Suprapubic skin (tissue), 4 donors: ENCODE measurements around the gene KRTAP17-1. TPM values are rescaled to one million over a fixed set of nuclear protein-coding genes. Genes with fewer than 3 reads are reported as not detected.

Experiments used
- DNase-seq, 2 donors: peaks; one replicate each; pipeline ENCODE4 v3.0.0-alpha.2; 2019; ENCODE audit warnings: low spot score in 2 of 2
- H3K27ac ChIP-seq: fragments of 200-600 bp; sonication (generic); one replicate; pipeline ENCODE4 v1.5.1; 2019
- H3K27me3 ChIP-seq: fragments of 200-600 bp; sonication (generic); one replicate; pipeline ENCODE4 v1.5.1; 2019
- H3K36me3 ChIP-seq: fragments of 200-600 bp; sonication (generic); one replicate; pipeline ENCODE4 v1.5.1; 2019
- H3K4me1 ChIP-seq: fragments of 200-600 bp; sonication (generic); one replicate; pipeline ENCODE4 v1.5.1; 2019
- H3K4me3 ChIP-seq: fragments of 200-600 bp; sonication (generic); one replicate; pipeline ENCODE4 v1.5.1; 2019; ENCODE audit warnings: mild to moderate bottlenecking
- H3K9me3 ChIP-seq: fragments of 200-600 bp; sonication (generic); one replicate; pipeline ENCODE4 v1.5.1; 2019
- EP300 ChIP-seq: sonication (generic); formaldehyde crosslinking; IDR thresholded peaks from one replicate; pipeline ENCODE4 v1.6.1; 2017; ENCODE audit warnings: antibody characterized with exemption
- POLR2A ChIP-seq, 2 donors: fragments of 450-650 bp; IDR thresholded peaks; one replicate each; pipeline ENCODE4 v1.6.1; 2017; ENCODE audit warnings: antibody characterized with exemption in 2 of 2, mild to moderate bottlenecking in 2 of 2, moderate library complexity in 2 of 2
- POLR2AphosphoS5 ChIP-seq, 3 donors: sonication (generic); formaldehyde crosslinking; IDR thresholded peaks; one replicate each; pipeline ENCODE4 v1.6.1; 2017; ENCODE audit warnings: antibody characterized with exemption in 3 of 3
- WGBS: methylation state at CpG from one replicate; pipeline ENCODE4 v1.1.5; 2018; 5-methylcytosine and 5-hydroxymethylcytosine counted together
- total RNA-seq, 4 donors: library from RNA; depleted of rRNA; stranded (reverse); fragments of >200 nt; gene quantifications; one replicate each; pipeline ENCODE4 v1.1.0, GENCODE V29; 2016
- TF ChIP-seq, protein P1 (sequence below), 2 donors: fragments of 200-600 bp in 1 of 2; fragments of 450-650 bp in 1 of 2; sonication (generic) in 1 of 2; IDR thresholded peaks; one replicate each; pipeline ENCODE4 v1.5.1; 2016 to 2019; ENCODE audit warnings: antibody characterized with exemption in 2 of 2, mild to moderate bottlenecking in 1 of 2, moderate library complexity in 1 of 2

Gene KRTAP17-1
- total RNA-seq, 4 donors from 2014 or later = 8.0 to 81.5 (median 24.2) TPM; not detected in 1

DNA sequence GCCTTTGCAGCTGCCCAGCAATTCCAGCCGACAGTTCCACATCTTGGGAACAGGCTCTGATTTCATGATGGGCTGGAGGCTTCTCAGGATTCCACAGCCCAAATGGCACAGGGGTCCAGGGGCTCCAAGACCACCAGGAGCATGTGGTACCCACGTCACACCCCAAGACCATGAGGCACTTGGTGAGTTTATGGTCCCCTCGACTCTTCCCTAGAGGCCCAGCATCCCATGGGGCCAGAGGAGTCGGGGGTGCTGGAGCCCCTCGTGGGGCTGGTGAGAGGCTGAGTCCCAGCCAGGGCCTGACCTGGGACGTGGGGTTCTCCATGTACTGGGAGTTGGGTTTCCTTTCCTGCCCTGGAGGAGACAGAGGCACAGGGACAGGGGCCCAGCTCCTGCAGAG, 10.1 kb upstream of the KRTAP17-1 start:
- DNase-seq = no peak
- Histone ChIP-seq H3K4me1 (peaks cover 4% of the 10 kb centered on the region), H3K27ac (no peak overlapping the region), H3K27me3 (no peaks in the 10 kb centered on the region), H3K9me3 (no peaks in the 10 kb centered on the region), H3K36me3 (no peaks in the 10 kb centered on the region), H3K4me3 (no peak overlapping the region)
- TF ChIP-seq POLR2AphosphoS5 (IDR thresholded peaks at IDR 0.05) (no peak), POLR2A (IDR thresholded peaks at IDR 0.05) (no peak), EP300 (no peak)
- TF ChIP-seq, protein P1, sequence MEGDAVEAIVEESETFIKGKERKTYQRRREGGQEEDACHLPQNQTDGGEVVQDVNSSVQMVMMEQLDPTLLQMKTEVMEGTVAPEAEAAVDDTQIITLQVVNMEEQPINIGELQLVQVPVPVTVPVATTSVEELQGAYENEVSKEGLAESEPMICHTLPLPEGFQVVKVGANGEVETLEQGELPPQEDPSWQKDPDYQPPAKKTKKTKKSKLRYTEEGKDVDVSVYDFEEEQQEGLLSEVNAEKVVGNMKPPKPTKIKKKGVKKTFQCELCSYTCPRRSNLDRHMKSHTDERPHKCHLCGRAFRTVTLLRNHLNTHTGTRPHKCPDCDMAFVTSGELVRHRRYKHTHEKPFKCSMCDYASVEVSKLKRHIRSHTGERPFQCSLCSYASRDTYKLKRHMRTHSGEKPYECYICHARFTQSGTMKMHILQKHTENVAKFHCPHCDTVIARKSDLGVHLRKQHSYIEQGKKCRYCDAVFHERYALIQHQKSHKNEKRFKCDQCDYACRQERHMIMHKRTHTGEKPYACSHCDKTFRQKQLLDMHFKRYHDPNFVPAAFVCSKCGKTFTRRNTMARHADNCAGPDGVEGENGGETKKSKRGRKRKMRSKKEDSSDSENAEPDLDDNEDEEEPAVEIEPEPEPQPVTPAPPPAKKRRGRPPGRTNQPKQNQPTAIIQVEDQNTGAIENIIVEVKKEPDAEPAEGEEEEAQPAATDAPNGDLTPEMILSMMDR (IDR thresholded peaks at IDR 0.05) = no peak
- 94% methylated on average over 3 of the region's 6 CpGs for WGBS

DNA sequence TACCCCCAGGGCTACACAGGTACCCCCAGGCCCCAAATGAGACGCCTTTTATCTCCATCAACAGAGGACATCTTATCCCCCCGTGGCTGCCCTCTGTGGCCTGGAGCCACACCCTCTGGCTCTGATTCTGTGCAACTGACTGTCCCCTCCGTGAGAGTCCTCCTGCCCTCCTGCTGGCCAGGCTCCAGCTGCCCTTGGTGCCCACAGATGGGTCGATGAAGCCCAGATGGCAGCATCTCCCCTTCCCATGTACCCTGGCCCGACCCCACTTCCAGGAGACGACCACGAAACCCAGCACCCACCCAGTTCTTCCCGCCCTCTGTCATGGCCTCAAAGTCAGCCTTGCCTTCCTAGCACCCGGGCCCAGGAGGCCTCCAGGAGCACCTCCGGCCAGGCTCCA, 9.6 kb upstream of the KRTAP17-1 start:
- Histone ChIP-seq H3K4me1 (peaks cover 4% of the 10 kb centered on the region), H3K9me3 (no peaks in the 10 kb centered on the region), H3K36me3 (no peaks in the 10 kb centered on the region), H3K27ac (no peak overlapping the region), H3K27me3 (no peaks in the 10 kb centered on the region), H3K4me3 (no peak overlapping the region)
- TF ChIP-seq POLR2AphosphoS5 (IDR thresholded peaks at IDR 0.05) (no peak), POLR2A (IDR thresholded peaks at IDR 0.05) (no peak), EP300 (no peak)
- TF ChIP-seq, protein P1 (IDR thresholded peaks at IDR 0.05) = no peak
- 88% methylated on average over 6 of the region's 10 CpGs for WGBS
- DNase-seq = no peak

DNA sequence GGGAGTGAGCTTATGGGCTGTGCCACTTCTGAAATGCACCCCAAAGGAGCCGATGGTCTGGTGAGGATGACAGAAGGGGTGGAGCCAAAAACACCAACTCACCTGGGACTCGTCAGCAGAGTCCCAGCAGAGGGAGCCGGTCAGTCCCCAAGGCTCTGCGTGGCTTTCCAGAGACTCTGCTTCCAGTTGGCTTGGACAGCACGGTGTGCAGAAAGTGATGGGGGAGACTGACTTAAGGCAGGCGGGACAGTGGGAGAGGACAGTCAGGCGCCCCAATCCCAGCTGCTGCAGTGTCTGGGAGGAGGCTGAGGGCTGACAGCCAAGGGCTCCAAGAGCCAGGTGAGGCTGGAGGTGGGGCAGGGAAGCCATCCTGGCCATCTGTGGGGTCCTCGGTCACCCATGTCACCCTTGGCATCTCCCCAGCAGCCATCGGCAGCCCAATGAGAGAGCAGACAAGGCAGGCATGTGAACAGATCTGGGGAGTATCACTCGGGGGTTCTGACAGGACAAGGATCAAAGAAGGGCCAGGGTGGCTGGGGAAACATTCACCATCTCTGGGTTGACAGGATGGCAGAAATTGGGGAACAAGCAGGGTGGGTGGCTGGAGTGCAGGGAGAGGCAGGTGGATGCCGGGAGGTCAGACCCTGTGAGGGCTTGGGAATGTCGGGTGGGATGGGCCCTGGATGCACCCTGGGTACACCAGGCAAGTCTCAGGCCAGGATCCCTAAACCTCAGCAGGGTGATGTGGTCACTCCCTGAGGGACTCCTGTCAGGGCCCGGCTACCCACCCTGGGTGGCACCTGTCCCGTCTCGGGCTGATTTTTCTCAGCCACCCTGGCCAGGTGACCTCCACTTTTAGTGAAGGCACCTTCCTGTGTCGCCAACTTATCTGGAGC, 8.9 kb upstream of the KRTAP17-1 start:
- 71% methylated on average over 15 of the region's 16 CpGs for WGBS
- Histone ChIP-seq H3K27me3 (no peaks in the 10 kb centered on the region), H3K27ac (no peak overlapping the region), H3K9me3 (no peaks in the 10 kb centered on the region), H3K4me1 (peaks cover 4% of the 10 kb centered on the region), H3K4me3 (no peak overlapping the region), H3K36me3 (no peaks in the 10 kb centered on the region)
- TF ChIP-seq POLR2A (IDR thresholded peaks at IDR 0.05) (no peak), POLR2AphosphoS5 (IDR thresholded peaks at IDR 0.05) (no peak), EP300 (no peak)
- TF ChIP-seq, protein P1 (IDR thresholded peaks at IDR 0.05) = peak in 1 of 2 donors; percentile 21
- DNase-seq = no peak

DNA sequence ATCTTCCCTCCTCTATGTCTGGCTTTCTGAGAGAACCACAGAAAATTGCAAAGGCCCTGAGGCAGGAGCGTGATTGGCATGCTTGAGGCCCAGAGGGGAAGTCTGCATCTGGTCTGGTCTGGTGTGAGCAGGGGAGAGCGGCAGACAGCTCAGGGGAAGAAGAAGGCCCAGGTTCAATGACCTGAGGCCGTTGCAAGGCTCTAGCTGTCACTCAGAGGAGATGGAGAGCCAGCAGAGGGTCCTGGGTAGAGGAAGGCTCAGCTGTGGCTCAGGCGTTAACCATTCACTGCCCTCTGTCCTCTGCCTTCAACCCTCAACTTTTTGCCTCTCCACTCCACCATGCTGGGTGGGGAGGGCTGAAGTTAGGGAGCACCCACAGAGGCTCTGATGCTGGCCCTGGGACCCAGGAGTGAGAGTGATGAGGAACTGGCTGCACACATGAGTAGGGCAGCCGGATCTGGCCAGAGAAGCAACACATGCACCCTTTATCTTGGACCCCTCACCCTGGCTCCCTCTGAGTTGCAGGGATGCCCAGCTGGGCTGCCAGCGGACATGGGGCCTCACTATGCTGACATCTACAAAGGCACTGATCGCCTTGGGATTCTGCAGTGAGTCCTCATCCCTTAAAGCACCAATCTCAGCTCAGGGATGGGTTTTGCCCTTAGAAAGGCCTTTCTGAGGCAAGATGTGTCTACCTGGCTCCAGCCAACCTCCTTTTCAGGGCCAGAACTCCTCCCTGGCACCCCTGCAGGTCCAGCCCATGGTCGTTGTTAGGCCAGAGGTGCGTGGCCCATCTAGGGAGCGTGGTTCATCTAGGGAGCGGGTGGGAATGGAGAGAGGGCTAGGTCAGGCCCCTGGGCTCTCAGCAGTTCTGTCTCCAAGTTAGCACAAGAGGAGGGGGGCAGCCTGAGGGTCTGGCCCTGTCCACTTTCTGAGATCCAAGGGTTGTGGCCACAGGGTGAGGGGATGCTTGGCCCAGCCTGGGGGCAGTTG, 7.7 kb upstream of the KRTAP17-1 start:
- H3K4me1 ChIP-seq = peaks cover 4% of the 10 kb centered on the region
- 89% methylated on average over 6 of the region's 11 CpGs for WGBS
- H3K27me3 ChIP-seq = no peaks in the 10 kb centered on the region
- no peak overlapping the region for H3K27ac ChIP-seq
- no peaks in the 10 kb centered on the region for H3K9me3 ChIP-seq
- H3K36me3 ChIP-seq = no peaks in the 10 kb centered on the region
- H3K4me3 ChIP-seq = no peak overlapping the region
- no peak for DNase-seq
- TF ChIP-seq, protein P1 (IDR thresholded peaks at IDR 0.05) = no peak
- no peak for TF ChIP-seq POLR2A (IDR thresholded peaks at IDR 0.05)
- TF ChIP-seq POLR2AphosphoS5 (IDR thresholded peaks at IDR 0.05) = no peak
- no peak for TF ChIP-seq EP300
